AG04449 (cell line): ENCODE results near the gene SOX14.

Source experiments
- CTCF ChIA-PET: fragments of 350-600 bp; formaldehyde crosslinking; extraction: SDS; loops from one replicate; lab custom pipeline; 2021; ENCODE audit warnings: antibody characterized with exemption; lab: Yijun Ruan, JAX
- POLR2A ChIA-PET: fragments of 400-600, 350-600 bp; formaldehyde crosslinking; extraction: SDS; loops from one replicate; lab custom pipeline; 2020; ENCODE audit warnings: antibody characterized with exemption, inconsistent platforms; lab: Yijun Ruan, JAX
- DNase-seq: peaks from one replicate; pipeline ENCODE4 v3.0.0-alpha.2; 2010; ENCODE audit warnings: low read depth, low spot score
- H3K4me3 ChIP-seq: 2 replicates; pipeline ENCODE4 v1.5.1; 2011; ENCODE audit warnings: low read depth, mild to moderate bottlenecking, control low read depth, low read length
- CTCF ChIP-seq: IDR thresholded peaks from one replicate; pipeline ENCODE4 v1.5.1; 2011; ENCODE audit warnings: mild to moderate bottlenecking, moderate library complexity, low read length, control low read depth, inconsistent platforms; ENCODE audit not compliant: insufficient read depth; ENCODE audit errors: missing control alignments

SOX14 gene

GRCh38 chr3:137764001-137764433 is at the start of gene SOX14:
SOX14 (plus strand) TSS chr3:137764315; CDS start chr3:137764785, 470 bp downstream.
- DNase-seq: no peak
- no peak for TF ChIP-seq CTCF
- H3K4me3 ChIP-seq: no peak within 1 kb of the TSS
- CTCF ChIA-PET: no interaction called here
- POLR2A ChIA-PET: no interaction called here

GRCh38 chr3:137714551-137714950 is 49.6 kb upstream of the SOX14 start:
- H3K4me3 ChIP-seq: no peak overlapping the region
- TF ChIP-seq CTCF: no peak
- CTCF ChIA-PET: no interaction called here
- DNase-seq: no peak
- POLR2A ChIA-PET: no interaction called here

- CTCF ChIA-PET: no interaction called here
- TF ChIP-seq CTCF: no peak
- no peak overlapping the region for H3K4me3 ChIP-seq
- no peak for DNase-seq
- POLR2A ChIA-PET: no interaction called here
Measured at GRCh38 chr3:137724240-137724639, 39.9 kb upstream of the SOX14 start.

GRCh38 chr3:137737208-137737607 is 26.9 kb upstream of the SOX14 start:
- DNase-seq: no peak
- H3K4me3 ChIP-seq: no peak overlapping the region
- POLR2A ChIA-PET: no interaction called here
- TF ChIP-seq CTCF: no peak
- CTCF ChIA-PET: no interaction called here

GRCh38 chr3:137738710-137739109 is 25.4 kb upstream of the SOX14 start:
- CTCF ChIA-PET: no interaction called here
- no peak for TF ChIP-seq CTCF
- no peak overlapping the region for H3K4me3 ChIP-seq
- no peak for DNase-seq
- POLR2A ChIA-PET: no interaction called here

GRCh38 chr3:137743608-137744007 is 20.5 kb upstream of the SOX14 start:
- POLR2A ChIA-PET: no interaction called here
- CTCF ChIA-PET: no interaction called here
- H3K4me3 ChIP-seq: no peak overlapping the region
- DNase-seq: no peak
- no peak for TF ChIP-seq CTCF
